Pulmonary artery endothelial cell (primary cell): ENCODE results near the gene TNF. TPM values are rescaled to one million over a fixed set of nuclear protein-coding genes. Genes with fewer than 3 reads are reported as not detected.
A peak's percentile ranks its signal among the peaks of the same experiment; 100 is the strongest.

Source experiments
- DNase-seq: peaks from one replicate; pipeline ENCODE4 v3.0.0-alpha.2; 2011; ENCODE audit warnings: low read depth, low spot score
- total RNA-seq: library from RNA; depleted of rRNA; stranded (reverse); fragments of >200 nt; gene quantifications from 2 replicates; pipeline ENCODE4 v1.2.3, GENCODE V29; 2014

The TNF gene
- total RNA-seq, 1 donor from 2014 or later: not detected

DNA sequence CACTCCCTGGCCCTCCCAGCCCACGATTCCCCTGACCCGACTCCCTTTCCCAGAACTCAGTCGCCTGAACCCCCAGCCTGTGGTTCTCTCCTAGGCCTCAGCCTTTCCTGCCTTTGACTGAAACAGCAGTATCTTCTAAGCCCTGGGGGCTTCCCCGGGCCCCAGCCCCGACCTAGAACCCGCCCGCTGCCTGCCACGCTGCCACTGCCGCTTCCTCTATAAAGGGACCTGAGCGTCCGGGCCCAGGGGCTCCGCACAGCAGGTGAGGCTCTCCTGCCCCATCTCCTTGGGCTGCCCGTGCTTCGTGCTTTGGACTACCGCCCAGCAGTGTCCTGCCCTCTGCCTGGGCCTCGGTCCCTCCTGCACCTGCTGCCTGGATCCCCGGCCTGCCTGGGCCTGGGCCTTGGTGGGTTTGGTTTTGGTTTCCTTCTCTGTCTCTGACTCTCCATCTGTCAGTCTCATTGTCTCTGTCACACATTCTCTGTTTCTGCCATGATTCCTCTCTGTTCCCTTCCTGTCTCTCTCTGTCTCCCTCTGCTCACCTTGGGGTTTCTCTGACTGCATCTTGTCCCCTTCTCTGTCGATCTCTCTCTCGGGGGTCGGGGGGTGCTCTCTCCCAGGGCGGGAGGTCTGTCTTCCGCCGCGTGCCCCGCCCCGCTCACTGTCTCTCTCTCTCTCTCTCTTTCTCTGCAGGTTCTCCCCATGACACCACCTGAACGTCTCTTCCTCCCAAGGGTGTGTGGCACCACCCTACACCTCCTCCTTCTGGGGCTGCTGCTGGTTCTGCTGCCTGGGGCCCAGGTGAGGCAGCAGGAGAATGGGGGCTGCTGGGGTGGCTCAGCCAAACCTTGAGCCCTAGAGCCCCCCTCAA, 3.1 kb upstream of the TNF start, which contains the start of gene LTA:
TSS of gene LTA (plus strand) at position 249 of the 871 bp plus-strand sequence. CDS start at position 703, 454 bp downstream.
- no peak for DNase-seq

DNA sequence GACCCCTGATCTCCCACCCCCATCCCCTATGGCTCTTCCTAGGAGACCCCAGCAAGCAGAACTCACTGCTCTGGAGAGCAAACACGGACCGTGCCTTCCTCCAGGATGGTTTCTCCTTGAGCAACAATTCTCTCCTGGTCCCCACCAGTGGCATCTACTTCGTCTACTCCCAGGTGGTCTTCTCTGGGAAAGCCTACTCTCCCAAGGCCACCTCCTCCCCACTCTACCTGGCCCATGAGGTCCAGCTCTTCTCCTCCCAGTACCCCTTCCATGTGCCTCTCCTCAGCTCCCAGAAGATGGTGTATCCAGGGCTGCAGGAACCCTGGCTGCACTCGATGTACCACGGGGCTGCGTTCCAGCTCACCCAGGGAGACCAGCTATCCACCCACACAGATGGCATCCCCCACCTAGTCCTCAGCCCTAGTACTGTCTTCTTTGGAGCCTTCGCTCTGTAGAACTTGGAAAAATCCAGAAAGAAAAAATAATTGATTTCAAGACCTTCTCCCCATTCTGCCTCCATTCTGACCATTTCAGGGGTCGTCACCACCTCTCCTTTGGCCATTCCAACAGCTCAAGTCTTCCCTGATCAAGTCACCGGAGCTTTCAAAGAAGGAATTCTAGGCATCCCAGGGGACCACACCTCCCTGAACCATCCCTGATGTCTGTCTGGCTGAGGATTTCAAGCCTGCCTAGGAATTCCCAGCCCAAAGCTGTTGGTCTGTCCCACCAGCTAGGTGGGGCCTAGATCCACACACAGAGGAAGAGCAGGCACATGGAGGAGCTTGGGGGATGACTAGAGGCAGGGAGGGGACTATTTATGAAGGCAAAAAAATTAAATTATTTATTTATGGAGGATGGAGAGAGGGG, 1.9 kb upstream of the TNF start:
- DNase-seq: no peak

- no peak for DNase-seq
Measured at GRCh38 chr6:31574106-31575061, 981 bp upstream of the TNF start.

DNA sequence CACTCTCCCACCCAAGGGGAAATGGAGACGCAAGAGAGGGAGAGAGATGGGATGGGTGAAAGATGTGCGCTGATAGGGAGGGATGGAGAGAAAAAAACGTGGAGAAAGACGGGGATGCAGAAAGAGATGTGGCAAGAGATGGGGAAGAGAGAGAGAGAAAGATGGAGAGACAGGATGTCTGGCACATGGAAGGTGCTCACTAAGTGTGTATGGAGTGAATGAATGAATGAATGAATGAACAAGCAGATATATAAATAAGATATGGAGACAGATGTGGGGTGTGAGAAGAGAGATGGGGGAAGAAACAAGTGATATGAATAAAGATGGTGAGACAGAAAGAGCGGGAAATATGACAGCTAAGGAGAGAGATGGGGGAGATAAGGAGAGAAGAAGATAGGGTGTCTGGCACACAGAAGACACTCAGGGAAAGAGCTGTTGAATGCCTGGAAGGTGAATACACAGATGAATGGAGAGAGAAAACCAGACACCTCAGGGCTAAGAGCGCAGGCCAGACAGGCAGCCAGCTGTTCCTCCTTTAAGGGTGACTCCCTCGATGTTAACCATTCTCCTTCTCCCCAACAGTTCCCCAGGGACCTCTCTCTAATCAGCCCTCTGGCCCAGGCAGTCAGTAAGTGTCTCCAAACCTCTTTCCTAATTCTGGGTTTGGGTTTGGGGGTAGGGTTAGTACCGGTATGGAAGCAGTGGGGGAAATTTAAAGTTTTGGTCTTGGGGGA, 754 bp downstream of the TNF start:
- no peak for DNase-seq

GRCh38 chr6:31576897-31577578, 1.7 kb downstream of the TNF start:
- DNase-seq: no peak

DNA sequence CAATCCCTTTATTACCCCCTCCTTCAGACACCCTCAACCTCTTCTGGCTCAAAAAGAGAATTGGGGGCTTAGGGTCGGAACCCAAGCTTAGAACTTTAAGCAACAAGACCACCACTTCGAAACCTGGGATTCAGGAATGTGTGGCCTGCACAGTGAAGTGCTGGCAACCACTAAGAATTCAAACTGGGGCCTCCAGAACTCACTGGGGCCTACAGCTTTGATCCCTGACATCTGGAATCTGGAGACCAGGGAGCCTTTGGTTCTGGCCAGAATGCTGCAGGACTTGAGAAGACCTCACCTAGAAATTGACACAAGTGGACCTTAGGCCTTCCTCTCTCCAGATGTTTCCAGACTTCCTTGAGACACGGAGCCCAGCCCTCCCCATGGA, 2.2 kb downstream of the TNF start:
- DNase-seq: no peak

- DNase-seq: no peak
Measured at GRCh38 chr6:31578184-31579118, 3.1 kb downstream of the TNF start.

DNA sequence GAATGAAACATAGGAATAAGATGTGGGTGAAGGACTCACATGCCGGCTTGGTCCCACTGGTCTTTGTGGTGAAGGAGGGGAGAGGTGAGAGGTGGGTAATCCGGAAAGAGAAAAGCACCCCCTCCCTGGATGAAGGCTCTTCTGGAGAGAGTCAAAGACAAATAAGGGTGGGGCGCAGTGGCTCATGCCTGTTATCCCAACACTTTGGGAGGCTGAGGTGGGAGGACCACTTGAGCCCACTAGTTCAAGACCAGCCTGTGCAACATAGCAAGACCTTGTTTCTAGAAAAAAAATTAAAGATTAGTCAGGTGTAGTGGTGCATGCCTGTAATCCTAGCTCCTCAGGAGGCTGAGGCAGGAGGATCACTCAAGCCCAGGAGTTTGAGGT, 3.7 kb downstream of the TNF start:
- no peak for DNase-seq

- DNase-seq: no peak
Measured at GRCh38 chr6:31579546-31580437, 4.4 kb downstream of the TNF start.

GRCh38 chr6:31580438-31580740, 5.0 kb downstream of the TNF start:
- DNase-seq: no peak

DNA sequence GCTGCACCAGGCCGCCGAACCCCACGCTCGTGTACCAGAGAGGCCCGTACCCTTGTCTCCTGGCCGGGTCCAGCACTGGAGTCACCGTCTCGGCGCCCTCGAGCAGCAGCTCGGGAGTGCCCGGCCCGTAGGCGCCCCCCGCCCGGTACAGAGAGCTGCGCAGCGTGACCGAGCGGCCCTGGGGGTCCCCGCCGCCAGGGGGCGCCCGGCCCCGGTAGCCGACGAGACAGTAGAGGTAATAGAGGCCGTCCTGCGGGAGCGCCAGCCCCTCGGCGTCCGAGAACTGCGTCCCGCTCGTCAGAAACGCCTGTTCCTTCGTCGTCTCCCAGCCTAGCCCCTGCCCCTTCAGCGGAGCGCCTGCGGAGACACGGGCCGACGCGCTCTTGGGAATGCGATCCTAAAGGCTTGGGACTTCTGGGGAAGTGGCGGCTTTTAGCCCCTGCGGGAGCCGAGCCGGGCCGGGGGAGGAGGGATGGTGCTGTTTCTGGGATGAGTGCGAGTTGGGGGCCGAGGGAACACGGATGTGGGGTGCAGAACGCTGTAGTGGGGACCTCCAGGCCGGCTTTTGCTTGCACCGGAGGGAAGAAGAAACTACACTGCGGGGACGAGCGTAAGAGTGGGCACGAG, 5.6 kb downstream of the TNF start:
- peak; percentile 56 for DNase-seq

DNA sequence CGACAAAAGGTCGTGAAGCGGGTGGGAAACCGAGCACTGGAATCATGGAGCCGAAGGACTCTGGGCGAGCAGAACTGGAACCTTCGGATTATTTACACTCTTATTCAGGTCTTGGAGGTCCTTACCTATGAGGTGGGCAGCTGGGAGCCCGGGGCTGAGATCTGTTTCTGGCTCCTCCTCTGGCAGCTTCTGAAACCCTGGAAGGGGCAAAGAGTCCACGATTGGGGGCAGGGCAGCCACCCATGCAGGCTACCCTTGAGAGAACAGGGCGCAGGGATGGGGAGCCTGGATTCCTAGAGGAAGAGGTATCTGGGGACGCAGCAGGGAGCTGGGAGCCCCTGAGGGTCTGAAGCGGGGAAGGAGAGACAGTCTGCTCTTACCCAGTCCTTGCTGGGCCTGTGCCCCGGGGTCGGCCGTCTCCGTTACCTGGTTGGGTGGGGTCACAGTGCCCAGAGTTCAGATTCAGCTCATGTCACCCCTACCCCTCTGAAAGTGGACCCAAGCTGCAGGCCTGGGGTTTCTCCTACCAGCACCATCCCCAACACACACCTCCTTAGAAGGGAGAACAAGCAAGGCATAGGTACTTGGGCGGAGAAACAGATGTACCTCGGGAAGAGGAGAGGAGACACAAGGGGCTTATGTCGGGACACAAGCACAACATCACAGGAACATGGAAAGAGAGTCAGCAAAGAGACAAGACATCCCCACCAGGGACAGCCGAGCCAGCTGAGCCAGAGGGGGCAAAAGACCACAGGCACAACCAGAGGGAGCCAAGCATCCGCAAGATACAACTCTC, 6.3 kb downstream of the TNF start:
- DNase-seq: no peak

DNA sequence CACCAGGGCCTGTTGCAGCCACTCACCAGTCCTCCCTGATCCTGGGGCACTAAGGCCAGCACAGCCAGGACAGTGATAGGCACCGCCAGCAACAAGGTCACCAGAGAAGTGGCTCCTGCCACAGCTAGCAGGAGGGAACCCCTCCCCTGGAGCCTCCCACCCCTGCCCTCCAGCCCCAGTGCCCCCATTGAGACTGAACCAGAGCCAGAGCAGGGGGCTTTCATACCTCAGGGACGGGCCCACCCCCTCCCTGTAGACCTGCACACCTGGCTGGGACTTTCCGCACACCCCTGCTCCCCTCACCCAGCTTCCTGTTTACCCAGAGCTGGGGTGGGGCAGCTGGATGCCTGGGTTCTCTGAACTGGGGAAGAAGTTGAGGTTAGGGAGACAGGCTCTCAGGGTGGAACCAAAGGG, 6.9 kb downstream of the TNF start, which contains the start of gene LTB:
TSS of gene LTB (minus strand) at position 195 of the 414 bp plus-strand sequence. CDS start at position 188, 7 bp downstream.
- DNase-seq: no peak

- DNase-seq: no peak
Measured at GRCh38 chr6:31585491-31585890, 10.1 kb downstream of the TNF start.

DNA sequence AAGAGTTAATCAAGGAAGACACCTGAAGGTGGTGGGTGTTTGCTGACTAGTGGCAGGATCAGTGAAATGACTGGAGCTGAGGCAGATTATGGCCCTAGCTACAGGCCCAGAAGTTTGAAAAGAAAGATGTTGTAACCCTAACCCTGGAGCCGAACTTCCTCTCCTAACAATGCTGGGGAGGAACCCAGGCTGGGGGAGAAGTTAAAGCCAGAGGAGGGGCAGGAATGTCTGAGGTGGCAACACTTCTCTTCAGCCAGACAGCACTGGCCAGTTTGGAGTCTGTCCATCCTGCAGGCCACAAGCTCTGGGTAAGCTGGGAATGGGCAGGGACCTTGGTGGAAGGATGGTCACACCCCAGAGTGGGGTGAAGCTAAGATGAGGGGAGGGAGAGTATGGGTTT, 10.6 kb downstream of the TNF start, which contains the start of gene LST1:
TSS of gene LST1 (plus strand) at position 270 of the 400 bp plus-strand sequence. CDS start 1,023 bp downstream, outside the sequence.
- DNase-seq: no peak

- DNase-seq: no peak
Measured at GRCh38 chr6:31586599-31587281, 11.4 kb downstream of the TNF start.
